ENCODE results near the gene DHRSX. TPM values are rescaled to one million over a fixed set of nuclear protein-coding genes. Genes with fewer than 3 reads are reported as not detected.

DHRSX gene
- 10 to 100 TPM; 13.8 to 17.7 TPM for total RNA-seq

GRCh38 chrX:2500803-2501558 is at the start of gene DHRSX, which contains the start of gene ZBED1:
Gene DHRSX (minus strand): TSS chrX:2500976. CDS start chrX:2500925, 51 bp downstream.
Gene ZBED1 (minus strand): TSS chrX:2500976. CDS start chrX:2490719, 10,257 bp downstream.
- H3K4me1 Mint-ChIP-seq: peaks cover 26% of the 10 kb centered on the region
- H3K4me3 Mint-ChIP-seq: peak within 1 kb of the TSS; percentile 74
- H3K27me3 Mint-ChIP-seq: no peaks in the 10 kb centered on the region
- ATAC-seq (peak; percentile 78), DNase-seq (peak; percentile 72)
- CTCF ChIA-PET: no interaction called here
- peak within 1 kb of the TSS; percentile 81 for H3K27ac Mint-ChIP-seq
- no peaks in the 10 kb centered on the region for H3K9me3 Mint-ChIP-seq (ENCODE audit: low read depth)
- intact Hi-C loops (cut with DNase I, micrococcal nuclease): loop anchor here in 1 of 2 experiments (1.0 to 5.0 kb wide), 6 partner anchors 91 to 1294 kb away; partner anchors contain the start of gene CD99
- H3K36me3 Mint-ChIP-seq (ENCODE audit: low read depth): peaks cover 20% of the 10 kb centered on the region
- POLR2A ChIA-PET: no interaction called here

- ChIA-PET CTCF (no interaction called here), POLR2A (no interaction called here)
- Mint-ChIP-seq H3K27ac (no peak overlapping the region), H3K27me3 (peaks cover 9% of the 10 kb centered on the region), H3K4me3 (no peak overlapping the region), H3K36me3 (ENCODE audit: low read depth) (no peaks in the 10 kb centered on the region), H3K4me1 (no peaks in the 10 kb centered on the region), H3K9me3 (ENCODE audit: low read depth) (peaks cover 5% of the 10 kb centered on the region)
- no peak for ATAC-seq
- intact Hi-C loops (cut with DNase I, micrococcal nuclease): no loop called here
- no peak for DNase-seq
Measured at GRCh38 chrX:2549876-2550275, 49.1 kb upstream of the DHRSX start.

GRCh38 chrX:2548711-2549423 is 48.1 kb upstream of the DHRSX start:
- no peaks in the 10 kb centered on the region for H3K4me1 Mint-ChIP-seq
- H3K27me3 Mint-ChIP-seq: peaks cover 6% of the 10 kb centered on the region
- ChIA-PET CTCF (no interaction called here), POLR2A (no interaction called here)
- ATAC-seq (no peak), DNase-seq (no peak)
- H3K9me3 Mint-ChIP-seq (ENCODE audit: low read depth): peaks cover 5% of the 10 kb centered on the region
- no peaks in the 10 kb centered on the region for H3K36me3 Mint-ChIP-seq (ENCODE audit: low read depth)
- no peak overlapping the region for H3K4me3 Mint-ChIP-seq
- no peak overlapping the region for H3K27ac Mint-ChIP-seq
- intact Hi-C loops (cut with DNase I, micrococcal nuclease): no loop called here

GRCh38 chrX:2547736-2548135 is 47.0 kb upstream of the DHRSX start:
- H3K27me3 Mint-ChIP-seq: peaks cover 8% of the 10 kb centered on the region
- POLR2A ChIA-PET: no interaction called here
- intact Hi-C loops (cut with DNase I, micrococcal nuclease): no loop called here

GRCh38 chrX:2546496-2546895 is 45.7 kb upstream of the DHRSX start:
- Mint-ChIP-seq H3K9me3 (ENCODE audit: low read depth) (peaks cover 5% of the 10 kb centered on the region), H3K4me1 (no peaks in the 10 kb centered on the region), H3K27me3 (peaks cover 8% of the 10 kb centered on the region), H3K36me3 (ENCODE audit: low read depth) (no peaks in the 10 kb centered on the region), H3K27ac (no peak overlapping the region), H3K4me3 (no peak overlapping the region)
- CTCF ChIA-PET: no interaction called here
- ATAC-seq: no peak
- DNase-seq: no peak
- POLR2A ChIA-PET: no interaction called here
- intact Hi-C loops (cut with DNase I, micrococcal nuclease): no loop called here

More at GRCh38 chrX:2547736-2548135, 47.0 kb upstream of the DHRSX start:
- DNase-seq: no peak
- Mint-ChIP-seq H3K36me3 (ENCODE audit: low read depth) (no peaks in the 10 kb centered on the region), H3K4me3 (no peak overlapping the region), H3K4me1 (no peaks in the 10 kb centered on the region), H3K9me3 (ENCODE audit: low read depth) (peaks cover 5% of the 10 kb centered on the region), H3K27ac (no peak overlapping the region)
- CTCF ChIA-PET: no interaction called here
- ATAC-seq: no peak

- CTCF ChIA-PET: no interaction called here
Measured at GRCh38 chrX:2545144-2545543, 44.4 kb upstream of the DHRSX start.

GRCh38 chrX:2542826-2543521 is 42.2 kb upstream of the DHRSX start:
- ATAC-seq: no peak
- Mint-ChIP-seq H3K36me3 (ENCODE audit: low read depth) (no peaks in the 10 kb centered on the region), H3K4me1 (no peaks in the 10 kb centered on the region), H3K27ac (no peak overlapping the region), H3K9me3 (ENCODE audit: low read depth) (peaks cover 5% of the 10 kb centered on the region), H3K4me3 (no peak overlapping the region), H3K27me3 (peaks cover 4% of the 10 kb centered on the region)
- POLR2A ChIA-PET: no interaction called here
- intact Hi-C loops (cut with DNase I, micrococcal nuclease): no loop called here
- DNase-seq: no peak
- CTCF ChIA-PET: no interaction called here

More at GRCh38 chrX:2545144-2545543, 44.4 kb upstream of the DHRSX start:
- Mint-ChIP-seq H3K36me3 (ENCODE audit: low read depth) (no peaks in the 10 kb centered on the region), H3K27ac (no peak overlapping the region), H3K4me3 (no peak overlapping the region), H3K4me1 (no peaks in the 10 kb centered on the region), H3K9me3 (ENCODE audit: low read depth) (peaks cover 5% of the 10 kb centered on the region), H3K27me3 (peaks cover 6% of the 10 kb centered on the region)
- POLR2A ChIA-PET: no interaction called here
- DNase-seq (no peak), ATAC-seq (no peak)
- intact Hi-C loops (cut with DNase I, micrococcal nuclease): no loop called here

GRCh38 chrX:2541603-2542002 is 40.8 kb upstream of the DHRSX start:
- Mint-ChIP-seq H3K9me3 (ENCODE audit: low read depth) (peaks cover 5% of the 10 kb centered on the region), H3K27me3 (peaks cover 4% of the 10 kb centered on the region), H3K36me3 (ENCODE audit: low read depth) (no peaks in the 10 kb centered on the region), H3K4me3 (no peak overlapping the region), H3K4me1 (no peaks in the 10 kb centered on the region), H3K27ac (no peak overlapping the region)
- no peak for DNase-seq
- ChIA-PET POLR2A (no interaction called here), CTCF (no interaction called here)
- no peak for ATAC-seq
- intact Hi-C loops (cut with DNase I, micrococcal nuclease): no loop called here

GRCh38 chrX:2540426-2540947 is 39.7 kb upstream of the DHRSX start:
- intact Hi-C loops (cut with DNase I, micrococcal nuclease): no loop called here
- no peaks in the 10 kb centered on the region for H3K4me1 Mint-ChIP-seq
- ChIA-PET POLR2A (no interaction called here), CTCF (no interaction called here)
- H3K9me3 Mint-ChIP-seq (ENCODE audit: low read depth): peaks cover 2% of the 10 kb centered on the region
- DNase-seq: no peak
- H3K4me3 Mint-ChIP-seq: no peak overlapping the region
- H3K36me3 Mint-ChIP-seq (ENCODE audit: low read depth): no peaks in the 10 kb centered on the region
- no peak overlapping the region for H3K27ac Mint-ChIP-seq
- peaks cover 4% of the 10 kb centered on the region for H3K27me3 Mint-ChIP-seq
- ATAC-seq: no peak

- no peak overlapping the region for H3K4me3 Mint-ChIP-seq
- no peak for DNase-seq
Measured at GRCh38 chrX:2539586-2539985, 38.8 kb upstream of the DHRSX start.

GRCh38 chrX:2538031-2538757 is 37.4 kb upstream of the DHRSX start:
- H3K4me1 Mint-ChIP-seq: no peaks in the 10 kb centered on the region
- no peak for ATAC-seq
- H3K27ac Mint-ChIP-seq: no peak overlapping the region
- intact Hi-C loops (cut with DNase I, micrococcal nuclease): no loop called here
- H3K4me3 Mint-ChIP-seq: no peak overlapping the region
- H3K9me3 Mint-ChIP-seq (ENCODE audit: low read depth): no peaks in the 10 kb centered on the region
- H3K27me3 Mint-ChIP-seq: peaks cover 4% of the 10 kb centered on the region
- DNase-seq: no peak
- no peaks in the 10 kb centered on the region for H3K36me3 Mint-ChIP-seq (ENCODE audit: low read depth)
- CTCF ChIA-PET: no interaction called here
- POLR2A ChIA-PET: no interaction called here

More at GRCh38 chrX:2539586-2539985, 38.8 kb upstream of the DHRSX start:
- Mint-ChIP-seq H3K9me3 (ENCODE audit: low read depth) (no peaks in the 10 kb centered on the region), H3K36me3 (ENCODE audit: low read depth) (no peaks in the 10 kb centered on the region), H3K27me3 (peaks cover 5% of the 10 kb centered on the region), H3K4me1 (no peaks in the 10 kb centered on the region), H3K27ac (no peak overlapping the region)
- no peak for ATAC-seq
- ChIA-PET POLR2A (no interaction called here), CTCF (no interaction called here)
- intact Hi-C loops (cut with DNase I, micrococcal nuclease): no loop called here
